ENCODE data around the gene AASDH.

- no peak for TF ChIP-seq CTCF (IDR thresholded peaks at IDR 0.05)
- no peak for TF ChIP-seq POLR2A (IDR thresholded peaks at IDR 0.05)
Observed at GRCh38 chr4:56345458-56345857, 41.8 kb downstream of the AASDH start.
